ENCODE data around the gene BAHCC1. TPM values are rescaled to one million over a fixed set of nuclear protein-coding genes. Genes with fewer than 3 reads are reported as not detected.

BAHCC1 gene
- polyA plus RNA-seq, 3 donors: 5.6 to 14.4 (median 12.9) TPM

DNA sequence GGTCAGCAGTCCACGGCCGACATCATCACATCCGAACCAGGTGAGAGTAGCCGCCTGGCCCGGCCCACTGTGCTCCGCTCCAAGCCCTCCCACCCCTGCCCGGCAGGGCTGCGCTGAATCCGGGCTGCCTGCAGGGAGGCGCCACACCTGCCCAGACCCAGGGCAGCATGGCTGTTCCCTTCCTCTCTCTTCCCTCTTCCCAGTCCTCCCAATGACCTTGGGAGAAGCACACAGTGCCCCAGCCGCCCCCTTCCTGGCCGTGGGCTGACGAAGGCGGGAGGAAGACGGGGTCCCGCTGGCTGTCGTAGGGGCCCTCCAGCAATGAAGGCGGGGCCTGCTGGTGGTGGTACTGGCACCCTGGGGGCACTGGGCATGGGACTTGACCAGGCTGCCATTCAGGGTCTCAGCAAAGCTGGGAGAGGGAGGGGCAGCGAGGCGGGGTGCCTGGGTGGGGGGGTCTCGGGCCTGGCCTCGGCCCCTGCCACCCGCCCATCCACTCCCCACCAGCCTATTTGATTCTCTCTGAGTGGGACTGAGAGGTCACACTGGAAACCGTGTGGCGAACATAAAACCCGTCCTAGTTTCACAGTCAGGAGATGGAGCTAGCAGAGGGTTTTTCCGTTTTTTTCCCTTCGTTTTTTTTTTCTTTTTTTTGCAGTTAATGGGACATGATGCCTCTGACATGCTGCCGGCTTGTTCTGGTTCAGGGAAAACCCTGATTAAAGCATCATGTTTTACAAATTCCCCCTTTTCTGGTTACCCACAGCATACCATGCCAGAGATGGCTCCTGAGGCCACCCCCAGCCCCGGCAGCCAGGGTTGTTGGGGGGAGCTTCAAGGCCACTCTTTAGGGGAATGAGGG is 50.6 kb downstream of the BAHCC1 start:
- 87 to 88% (median 87%) methylated on average over 30 of the region's 30 CpGs for WGBS, 3 donors

DNA sequence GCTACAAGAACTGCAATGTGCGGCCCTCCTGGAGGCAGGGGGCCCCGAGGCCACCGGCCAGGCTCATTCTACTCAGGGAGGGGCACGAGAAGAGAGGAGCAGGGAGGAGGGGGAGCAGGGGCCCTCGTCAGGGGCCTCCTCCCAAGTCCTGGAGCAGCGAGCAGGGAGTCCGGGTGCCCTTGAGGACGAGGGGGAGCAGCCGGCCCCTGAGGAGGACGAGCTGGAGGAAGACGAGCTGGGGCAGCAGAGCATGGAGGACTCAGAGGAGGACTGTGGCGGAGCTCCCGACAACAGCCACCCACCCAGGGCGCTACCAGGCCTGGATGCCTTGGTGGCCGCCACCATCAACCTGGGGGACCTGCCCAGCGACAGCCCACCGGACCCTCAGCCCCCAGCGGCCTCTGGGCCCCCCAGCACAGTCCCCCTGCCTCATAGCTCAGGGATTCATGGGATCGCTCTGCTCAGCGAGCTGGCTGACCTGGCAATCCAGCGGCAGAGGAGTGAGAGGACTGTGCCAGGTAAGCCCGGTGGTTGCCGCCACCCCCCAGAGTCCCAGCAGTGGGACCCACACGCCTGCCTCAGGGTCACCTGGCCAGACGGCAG is 52.2 kb downstream of the BAHCC1 start:
- H3K27ac ChIP-seq (ENCODE audit: low read depth, low read length): no peak overlapping the region
- WGBS, 3 donors: 92 to 95% (median 93%) methylated on average over 16 to 25 of the region's 25 CpGs

More for the DNA sequence above, 50.6 kb downstream of the BAHCC1 start:
- H3K27ac ChIP-seq (ENCODE audit: low read depth, low read length): no peak overlapping the region

DNA sequence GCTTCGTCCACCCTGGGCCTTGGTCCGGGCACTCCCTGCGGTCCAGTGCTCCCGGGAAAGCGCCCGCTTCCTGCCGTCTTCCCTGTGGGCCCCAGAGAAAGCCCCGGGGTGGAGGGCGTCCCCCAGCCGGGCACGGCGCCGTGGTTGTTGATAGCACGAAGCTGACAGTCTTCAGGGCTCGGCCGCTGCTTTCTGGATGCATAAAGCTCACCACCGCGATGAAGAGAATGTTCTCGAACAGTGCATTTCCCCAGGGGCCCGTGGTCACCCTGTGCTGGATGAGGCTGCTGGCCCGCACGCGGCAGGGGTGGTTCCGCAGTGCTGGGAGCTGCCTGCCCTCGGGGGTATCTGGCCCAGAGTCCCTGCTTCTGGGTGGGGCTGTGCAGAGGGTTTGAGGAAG is 53.2 kb downstream of the BAHCC1 start:
- WGBS, 3 donors: 89 to 91% (median 90%) methylated on average over 25 of the region's 25 CpGs

DNA sequence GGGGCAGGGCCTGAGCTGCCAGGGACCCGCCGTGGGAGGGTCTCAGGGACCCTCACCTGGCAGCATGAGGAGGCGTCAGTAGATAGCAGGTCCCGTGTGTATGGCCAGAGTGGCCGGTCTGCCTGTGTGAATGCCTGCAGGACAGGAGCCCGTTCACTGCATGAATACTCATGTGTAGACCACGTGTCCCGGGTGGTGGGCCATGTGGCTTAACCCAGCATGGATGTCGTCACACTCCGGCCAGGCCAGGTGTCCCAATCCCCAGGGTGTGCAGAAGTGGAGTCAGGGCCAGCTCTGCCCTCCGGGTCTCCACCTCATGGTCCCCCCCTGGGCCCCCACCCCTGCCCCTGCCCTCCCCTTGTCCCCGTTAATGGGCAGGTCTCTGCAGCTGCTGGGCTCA is 53.7 kb downstream of the BAHCC1 start:
- no peak overlapping the region for H3K27ac ChIP-seq (ENCODE audit: low read depth, low read length)
- 74 to 92% (median 80%) methylated on average over 12 of the region's 12 CpGs for WGBS, 3 donors

More for the DNA sequence above, 53.2 kb downstream of the BAHCC1 start:
- H3K27ac ChIP-seq (ENCODE audit: low read depth, low read length): no peak overlapping the region

DNA sequence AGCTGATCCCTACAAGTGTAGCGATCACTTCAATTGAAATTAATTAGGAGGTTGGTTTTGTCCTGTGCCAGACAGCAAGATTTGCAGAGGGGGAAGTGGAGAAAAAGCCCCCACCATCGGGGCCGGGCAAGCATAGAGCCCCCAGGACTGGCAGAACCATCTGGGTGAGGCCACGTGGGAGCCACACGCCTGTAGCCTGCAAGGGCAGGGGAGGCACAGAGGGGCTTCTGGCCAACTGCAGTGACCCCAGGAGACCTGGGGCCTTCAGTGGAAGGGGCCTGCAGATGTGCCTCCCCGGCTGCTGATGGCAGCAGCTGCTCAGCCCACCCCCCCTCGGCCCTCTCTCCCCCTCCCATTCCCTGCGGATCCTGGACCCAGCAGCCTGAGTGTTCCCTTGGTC is 54.1 kb downstream of the BAHCC1 start:
- H3K27ac ChIP-seq (ENCODE audit: low read depth, low read length): no peak overlapping the region
- 79 to 83% (median 80%) methylated on average over 7 to 8 of the region's 8 CpGs for WGBS, 3 donors

DNA sequence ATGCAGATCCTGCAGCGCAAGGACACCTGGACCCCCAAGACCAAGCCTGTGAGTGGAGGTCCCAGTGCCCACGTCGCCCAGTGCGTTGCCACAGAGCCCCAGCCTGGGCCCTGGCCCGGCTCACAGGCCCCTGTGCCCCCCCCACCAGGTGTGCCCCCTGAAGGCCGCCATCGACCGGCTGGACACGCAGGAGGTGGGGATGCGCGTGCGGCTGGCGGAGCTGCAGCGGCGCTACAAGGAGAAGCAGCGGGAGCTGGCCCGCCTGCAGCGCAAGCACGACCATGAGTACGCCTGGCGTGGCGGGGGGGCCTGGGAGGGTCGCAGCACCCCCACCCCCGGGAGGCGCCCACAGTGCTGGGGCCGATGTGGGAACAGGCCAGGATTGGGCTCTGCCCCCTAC is 56.6 kb downstream of the BAHCC1 start:
- H3K27ac ChIP-seq (ENCODE audit: low read depth, low read length): no peak overlapping the region
- 93 to 97% (median 93%) methylated on average over 16 to 26 of the region's 26 CpGs for WGBS, 3 donors

DNA sequence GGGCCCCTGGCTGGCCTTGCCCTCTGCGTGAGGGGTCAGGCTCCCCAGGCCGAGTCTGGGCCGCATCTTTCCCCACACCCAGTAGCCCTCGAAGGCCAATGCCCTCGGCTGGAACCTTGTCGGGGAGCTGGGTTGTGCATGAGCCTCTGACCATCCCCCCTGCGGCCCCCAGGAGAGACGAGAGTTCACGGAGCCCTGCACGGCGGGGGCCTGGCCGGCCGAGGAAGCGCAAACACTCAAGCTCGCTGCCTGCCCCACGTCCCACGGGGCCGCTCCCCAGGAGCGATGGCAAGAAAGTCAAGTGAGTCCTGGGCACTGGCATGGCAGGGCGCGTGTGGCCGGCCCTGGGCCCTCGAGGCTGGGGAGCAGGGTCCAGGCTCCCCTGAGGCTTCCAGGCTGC is 57.3 kb downstream of the BAHCC1 start:
- H3K27ac ChIP-seq (ENCODE audit: low read depth, low read length): no peak overlapping the region
- WGBS, 3 donors: 84 to 94% (median 89%) methylated on average over 23 of the region's 23 CpGs

DNA sequence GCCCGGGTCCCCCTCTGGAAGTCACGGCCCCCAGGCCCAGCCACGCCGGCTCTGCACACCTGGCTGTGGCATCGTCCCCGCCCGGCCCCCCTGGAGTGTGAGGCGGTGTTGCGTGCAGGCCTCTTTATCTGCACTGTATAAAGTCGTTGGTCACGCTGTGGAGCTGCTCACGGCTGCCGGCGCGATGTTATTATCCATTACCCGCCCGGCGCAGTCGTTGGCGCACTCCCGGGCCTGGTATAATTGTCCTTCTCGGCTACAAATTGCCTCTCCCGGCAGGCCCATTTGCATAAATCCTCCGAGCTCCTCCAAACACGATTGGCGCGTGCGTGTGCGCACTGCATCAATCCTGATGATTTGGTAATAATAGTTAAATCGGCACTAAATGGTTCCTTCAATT is 57.8 kb downstream of the BAHCC1 start:
- 77 to 88% (median 78%) methylated on average over 30 of the region's 30 CpGs for WGBS, 3 donors

DNA sequence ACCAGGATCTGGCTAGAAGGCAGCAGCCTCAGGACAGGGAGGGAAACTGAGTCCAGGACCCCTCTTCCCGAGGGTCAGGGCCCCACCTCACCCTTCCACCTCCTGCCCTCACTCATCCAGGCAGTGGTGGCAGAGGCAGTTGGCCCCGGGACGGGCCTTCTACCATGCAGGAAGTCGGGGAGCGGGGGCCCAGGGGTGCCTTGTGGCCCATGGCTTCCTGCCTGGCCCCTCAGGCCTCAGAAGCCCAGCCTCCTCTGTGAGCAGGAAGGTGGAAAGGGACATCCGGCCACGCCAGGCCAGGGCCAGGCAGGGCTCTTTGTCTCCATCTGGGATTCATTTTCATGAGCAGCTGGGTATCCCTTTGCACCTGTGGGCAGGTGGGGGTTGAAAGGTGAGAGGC is 58.5 kb downstream of the BAHCC1 start:
- no peak overlapping the region for H3K27ac ChIP-seq (ENCODE audit: low read depth, low read length)
- WGBS, 3 donors: 40 to 76% (median 44%) methylated on average over 6 to 7 of the region's 7 CpGs

More for the DNA sequence above, 57.8 kb downstream of the BAHCC1 start:
- H3K27ac ChIP-seq (ENCODE audit: low read depth, low read length): no peak overlapping the region

DNA sequence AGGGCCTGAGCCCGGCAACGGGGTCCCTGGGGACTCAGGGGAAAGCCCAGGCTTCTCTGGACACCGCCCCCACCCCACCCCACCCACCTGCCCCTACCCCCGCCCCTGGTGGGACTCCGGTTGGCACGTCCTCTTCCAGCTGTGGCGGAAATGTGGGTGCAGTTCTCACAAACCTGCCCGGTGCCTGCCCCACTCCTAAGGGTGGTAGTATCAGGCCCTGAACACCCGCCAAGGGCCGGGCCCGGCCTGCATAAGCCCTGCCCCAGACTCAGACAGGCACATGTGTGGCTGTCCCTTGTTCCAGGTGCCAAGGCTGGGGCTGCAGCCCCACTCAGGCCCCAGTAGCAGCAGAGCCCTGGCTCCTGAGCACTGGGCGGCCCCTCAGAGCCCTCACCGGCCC is 59.2 kb downstream of the BAHCC1 start:
- 61 to 87% (median 61%) methylated on average over 12 to 13 of the region's 13 CpGs for WGBS, 3 donors
- no peak overlapping the region for H3K27ac ChIP-seq (ENCODE audit: low read depth, low read length)

DNA sequence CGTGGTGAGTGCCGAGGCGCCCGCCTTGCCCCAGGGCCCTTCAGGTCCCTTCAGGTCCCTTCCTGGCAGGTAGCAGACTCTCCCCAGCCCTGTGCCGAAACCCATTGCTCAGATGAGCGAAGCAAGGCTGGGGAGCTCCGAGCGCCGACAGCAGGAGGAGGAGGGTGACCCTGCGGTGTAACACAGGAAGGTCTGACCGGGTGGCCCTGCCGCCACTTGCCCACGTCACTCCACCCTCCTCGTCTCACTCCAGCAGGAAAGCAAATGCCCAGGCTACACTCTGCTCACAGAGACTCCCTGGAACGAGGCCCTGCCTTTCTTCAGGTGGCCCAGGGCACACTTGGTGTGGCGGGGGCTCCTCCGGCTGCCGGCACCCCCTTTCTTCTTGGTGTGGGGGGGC is 60.1 kb downstream of the BAHCC1 start:
- no peak overlapping the region for H3K27ac ChIP-seq (ENCODE audit: low read depth, low read length)
- WGBS, 3 donors: 67 to 94% (median 84%) methylated on average over 18 of the region's 18 CpGs

DNA sequence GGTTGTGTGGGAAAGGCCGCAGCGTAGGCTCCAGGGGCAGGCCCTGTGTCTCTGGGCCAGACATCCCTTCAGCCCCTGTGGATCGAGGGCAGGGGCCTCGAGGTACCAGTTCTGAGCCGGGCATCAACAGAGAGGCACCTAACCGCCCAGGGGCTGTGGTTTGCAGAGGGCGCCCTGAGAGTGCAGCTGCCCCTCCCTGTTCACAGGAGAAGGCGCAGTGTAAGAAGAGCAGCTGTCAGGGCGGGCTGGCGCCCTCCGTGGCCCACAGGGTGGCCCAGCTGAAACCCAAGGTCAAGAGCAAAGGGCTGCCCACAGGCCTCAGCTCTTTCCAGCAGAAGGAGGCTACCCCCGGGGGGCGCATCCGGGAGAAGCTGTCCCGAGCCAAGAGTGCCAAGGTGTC is 60.8 kb downstream of the BAHCC1 start:
- WGBS, 3 donors: 64 to 89% (median 69%) methylated on average over 13 to 15 of the region's 15 CpGs
- no peak overlapping the region for H3K27ac ChIP-seq (ENCODE audit: low read depth, low read length)

DNA sequence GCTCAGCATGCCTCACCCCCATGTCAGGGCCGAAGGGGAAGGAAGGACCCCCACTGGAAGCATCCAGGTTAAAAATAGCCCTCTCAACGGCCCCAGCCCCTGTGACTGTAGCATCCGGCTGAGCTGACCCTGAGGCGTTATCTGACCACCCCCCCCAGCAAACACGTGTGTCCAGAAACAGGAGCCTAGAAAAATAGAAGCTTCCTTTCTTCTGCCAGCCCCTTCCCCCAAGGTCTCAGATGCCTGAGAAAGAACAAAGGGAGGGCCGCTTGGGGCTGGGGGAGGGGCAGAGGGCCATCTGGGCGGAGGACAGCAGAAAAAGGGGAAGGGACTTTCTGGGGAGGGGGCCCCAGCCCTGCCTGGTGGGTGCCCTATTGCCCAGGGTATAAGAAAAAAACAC is 61.5 kb downstream of the BAHCC1 start:
- no peak overlapping the region for H3K27ac ChIP-seq (ENCODE audit: low read depth, low read length)
- WGBS, 3 donors: 40 to 64% (median 50%) methylated on average over 6 to 7 of the region's 7 CpGs

DNA sequence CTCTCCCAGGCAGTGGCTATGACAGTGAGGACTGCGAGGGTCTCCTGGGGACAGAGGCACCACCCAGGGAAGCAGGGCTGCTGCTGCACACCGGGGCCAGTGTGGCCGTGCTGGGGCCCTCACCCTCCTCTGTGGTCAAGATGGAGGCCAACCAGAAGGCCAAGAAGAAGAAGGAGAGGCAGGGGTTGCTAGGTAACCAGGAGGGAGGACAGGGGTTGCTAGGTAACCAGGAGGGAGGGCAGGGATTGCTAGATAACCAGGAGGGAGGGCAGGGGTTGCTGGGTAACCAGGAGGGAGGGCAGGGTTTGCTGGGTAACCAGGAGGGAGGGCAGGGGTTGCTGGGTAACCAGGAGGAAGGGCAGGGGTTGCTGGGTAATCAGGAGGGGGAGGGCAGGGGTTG is 62.1 kb downstream of the BAHCC1 start:
- H3K27ac ChIP-seq (ENCODE audit: low read depth, low read length): no peak overlapping the region
- 94 to 95% (median 94%) methylated on average over 3 of the region's 3 CpGs for WGBS, 3 donors

DNA sequence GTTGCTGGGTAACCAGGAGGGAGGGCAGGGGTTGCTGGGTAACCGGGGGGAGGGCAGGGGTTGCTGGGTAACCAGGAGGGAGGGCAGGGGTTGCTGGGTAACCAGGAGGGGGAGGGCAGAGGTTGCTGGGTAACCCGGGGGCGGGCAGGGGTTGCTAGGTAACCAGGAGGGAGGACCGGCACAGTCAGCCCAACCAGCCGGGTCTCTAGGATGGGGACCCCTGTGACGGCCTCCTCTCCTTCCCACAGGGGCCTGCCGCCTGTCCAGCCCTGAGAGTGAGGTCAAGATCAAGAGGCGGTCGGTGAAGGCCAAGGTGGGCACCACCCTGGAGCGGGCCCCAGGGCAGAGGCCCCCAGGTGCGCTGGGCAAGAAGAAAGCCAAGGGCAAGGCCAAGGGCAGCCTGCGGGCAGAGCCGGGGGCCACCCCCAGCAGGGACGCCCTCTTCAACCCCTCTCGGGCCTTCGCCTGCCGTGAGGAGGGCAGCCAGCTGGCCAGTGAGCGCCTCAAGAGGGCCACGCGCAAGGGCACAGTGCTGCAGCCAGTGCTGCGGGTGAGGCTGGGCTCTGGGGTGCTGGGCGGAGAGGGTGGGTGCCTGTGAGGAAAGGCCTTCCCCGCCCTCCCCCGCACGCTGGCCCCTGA is 62.8 kb downstream of the BAHCC1 start:
- 85 to 92% (median 91%) methylated on average over 19 to 25 of the region's 25 CpGs for WGBS, 3 donors
- no peak overlapping the region for H3K27ac ChIP-seq (ENCODE audit: low read depth, low read length)

DNA sequence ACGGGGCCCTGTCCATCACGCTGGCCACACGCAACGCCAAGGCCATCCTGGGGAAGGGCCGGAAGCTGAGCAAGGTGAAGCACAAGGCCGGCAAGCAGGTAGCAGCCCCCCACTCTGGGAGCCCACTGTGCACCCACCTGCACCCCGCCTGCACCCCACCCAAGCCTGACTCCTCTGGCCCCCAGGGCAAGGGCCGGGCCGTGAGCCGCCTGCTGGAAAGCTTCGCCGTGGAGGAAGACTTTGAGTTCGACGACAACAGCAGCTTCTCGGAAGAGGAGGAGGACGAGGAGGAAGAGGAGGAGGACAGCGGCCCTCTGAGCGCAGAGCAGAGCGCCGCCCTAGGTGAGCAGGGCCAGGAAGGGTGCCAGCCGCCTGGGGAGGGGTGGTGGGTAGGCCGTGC is 63.4 kb downstream of the BAHCC1 start:
- no peak overlapping the region for H3K27ac ChIP-seq (ENCODE audit: low read depth, low read length)
- WGBS, 3 donors: 75 to 93% (median 88%) methylated on average over 19 to 22 of the region's 22 CpGs

DNA sequence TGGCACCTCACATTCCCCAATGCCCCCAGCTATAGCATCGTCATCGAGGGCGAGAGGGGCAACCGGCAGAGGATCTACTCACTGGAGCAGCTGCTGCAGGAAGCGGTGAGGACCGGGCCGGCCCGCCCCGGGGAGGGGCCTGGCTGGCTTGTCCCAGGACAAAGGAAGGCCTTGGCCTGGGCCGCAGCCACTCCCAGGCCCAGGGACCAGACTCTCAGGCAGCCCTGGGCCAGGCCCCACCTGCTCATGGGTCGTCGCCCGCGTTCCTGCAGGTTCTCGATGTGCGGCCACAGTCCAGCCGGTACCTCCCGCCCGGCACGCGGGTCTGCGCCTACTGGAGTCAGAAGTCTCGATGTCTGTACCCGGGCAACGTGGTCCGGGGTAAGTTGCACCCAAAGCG is 64.0 kb downstream of the BAHCC1 start:
- 73 to 88% (median 81%) methylated on average over 27 of the region's 27 CpGs for WGBS, 3 donors
- no peak overlapping the region for H3K27ac ChIP-seq (ENCODE audit: low read depth, low read length)

DNA sequence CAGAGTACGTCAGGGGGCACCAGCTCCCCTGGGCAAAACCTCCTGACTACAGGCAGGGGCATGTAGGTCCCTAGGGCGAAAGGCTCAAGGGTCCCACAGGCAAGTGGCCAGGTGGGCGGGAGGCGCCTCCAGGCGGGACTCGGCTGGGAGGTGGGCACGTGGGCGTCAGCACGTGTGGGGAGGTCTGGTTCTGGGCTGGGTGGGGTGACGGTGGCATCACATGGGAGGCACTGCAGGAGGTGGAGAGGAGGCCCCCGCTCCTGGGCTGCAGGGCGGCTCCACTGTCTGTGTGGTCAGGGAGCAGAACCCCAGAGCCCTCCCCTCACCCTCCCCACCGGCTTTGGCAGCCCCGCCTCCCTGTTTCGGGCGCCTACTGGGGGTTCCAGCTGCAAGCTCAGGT is 64.6 kb downstream of the BAHCC1 start:
- WGBS, 3 donors: 81 to 94% (median 86%) methylated on average over 16 of the region's 16 CpGs
- no peak overlapping the region for H3K27ac ChIP-seq (ENCODE audit: low read depth, low read length)

DNA sequence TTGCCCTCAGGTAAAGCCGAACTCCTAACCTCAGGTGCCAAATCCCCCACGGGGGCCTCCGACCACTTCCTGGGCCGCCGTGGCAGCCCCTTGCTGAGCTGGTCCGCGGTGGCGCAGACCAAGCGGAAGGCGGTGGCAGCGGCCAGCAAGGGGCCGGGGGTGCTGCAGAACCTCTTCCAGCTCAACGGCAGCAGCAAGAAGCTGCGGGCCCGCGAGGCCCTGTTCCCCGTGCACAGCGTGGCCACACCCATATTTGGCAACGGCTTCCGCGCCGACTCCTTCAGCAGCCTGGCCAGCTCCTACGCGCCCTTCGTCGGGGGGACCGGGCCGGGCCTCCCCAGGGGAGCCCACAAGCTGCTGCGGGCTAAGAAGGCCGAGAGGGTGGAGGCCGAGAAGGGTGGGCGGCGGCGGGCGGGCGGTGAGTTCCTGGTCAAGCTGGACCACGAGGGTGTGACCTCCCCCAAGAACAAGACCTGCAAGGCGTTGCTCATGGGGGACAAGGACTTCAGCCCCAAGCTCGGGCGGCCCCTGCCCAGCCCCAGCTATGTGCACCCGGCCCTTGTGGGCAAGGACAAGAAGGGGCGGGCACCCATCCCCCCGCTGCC is 65.7 kb downstream of the BAHCC1 start:
- 54 to 89% (median 63%) methylated on average over 38 to 43 of the region's 43 CpGs for WGBS, 3 donors

More for the DNA sequence above, 65.7 kb downstream of the BAHCC1 start:
- no peak overlapping the region for H3K27ac ChIP-seq (ENCODE audit: low read depth, low read length)
